Duodenal mucosa (tissue), 2 donors: ENCODE results near the gene SLC12A6.

Experiments
- H3K27ac ChIP-seq: one replicate; pipeline ENCODE4 v1.7.0; 2013; ENCODE audit warnings: low read depth, low read length
- H3K27me3 ChIP-seq, 2 donors: one replicate each; pipeline ENCODE4 v1.7.0; 2013; ENCODE audit warnings: low read length in 2 of 2, control low read depth in 1 of 2; ENCODE audit not compliant: insufficient read depth in 2 of 2, control insufficient read depth in 1 of 2
- H3K36me3 ChIP-seq, 2 donors: one replicate each; pipeline ENCODE4 v1.7.0; 2013; ENCODE audit warnings: low read length in 2 of 2, control low read depth in 1 of 2; ENCODE audit not compliant: insufficient read depth in 2 of 2, control insufficient read depth in 1 of 2
- H3K4me1 ChIP-seq, 2 donors: one replicate each; pipeline ENCODE4 v1.7.0; 2013; ENCODE audit warnings: low read length in 2 of 2, control low read depth in 1 of 2; ENCODE audit not compliant: insufficient read depth in 2 of 2, control insufficient read depth in 1 of 2
- H3K4me3 ChIP-seq, 2 donors: one replicate each; pipeline ENCODE4 v1.7.0; 2013; ENCODE audit warnings: low read length in 2 of 2, low read depth in 1 of 2
- H3K9ac ChIP-seq, 2 donors: one replicate each; pipeline ENCODE4 v1.7.0; 2013; ENCODE audit warnings: low read length in 2 of 2, low read depth in 1 of 2
- H3K9me3 ChIP-seq, 2 donors: one replicate each; pipeline ENCODE4 v1.7.0; 2013; ENCODE audit warnings: low read length in 2 of 2, control low read depth in 1 of 2; ENCODE audit not compliant: control insufficient read depth in 1 of 2

Gene SLC12A6

DNA sequence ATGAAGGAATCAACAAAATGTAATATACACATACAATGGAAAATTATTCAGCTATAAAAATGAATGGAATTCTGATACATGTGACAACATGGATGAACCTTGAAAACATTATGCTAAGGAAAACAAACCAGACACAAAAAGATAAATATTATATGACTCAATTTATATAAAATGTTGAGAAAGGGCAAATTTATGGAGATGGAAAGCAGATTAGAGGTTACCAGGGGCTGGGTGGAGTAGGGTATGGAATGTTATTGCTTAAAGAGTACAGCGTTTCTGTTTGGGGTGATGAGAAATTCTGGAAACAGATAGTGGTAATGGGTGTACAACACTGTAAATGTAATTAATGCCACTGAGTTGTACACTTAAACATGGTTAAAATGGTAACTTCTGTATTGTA lies 61.9 kb downstream of the SLC12A6 start:
- Histone ChIP-seq H3K27me3 (no peaks in the 10 kb centered on the region), H3K4me3 (no peak overlapping the region), H3K9me3 (no peaks in the 10 kb centered on the region), H3K9ac (no peak overlapping the region), H3K27ac (no peak overlapping the region), H3K4me1 (no peaks in the 10 kb centered on the region), H3K36me3 (no peaks in the 10 kb centered on the region)

DNA sequence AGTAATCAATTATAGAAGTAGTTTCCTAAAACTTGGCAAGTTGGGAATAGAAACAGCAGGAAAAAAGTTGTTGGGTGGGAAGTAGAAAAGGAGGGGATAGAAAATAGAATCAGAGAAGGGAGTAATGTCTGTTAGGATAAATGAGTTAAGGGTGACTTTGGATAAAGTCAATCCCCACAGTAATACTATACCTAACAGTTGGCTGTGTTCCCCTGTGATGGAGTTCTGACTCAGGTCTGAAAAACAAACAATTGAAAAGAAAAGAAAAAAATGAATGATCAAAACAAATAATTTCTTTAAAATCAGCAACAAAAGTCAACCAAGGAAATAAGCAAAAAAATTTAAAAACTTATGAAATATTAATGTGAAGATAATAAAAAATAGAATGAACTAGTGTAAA lies 62.4 kb downstream of the SLC12A6 start:
- Histone ChIP-seq H3K9me3 (no peaks in the 10 kb centered on the region), H3K27me3 (no peaks in the 10 kb centered on the region), H3K4me3 (no peak overlapping the region)

DNA sequence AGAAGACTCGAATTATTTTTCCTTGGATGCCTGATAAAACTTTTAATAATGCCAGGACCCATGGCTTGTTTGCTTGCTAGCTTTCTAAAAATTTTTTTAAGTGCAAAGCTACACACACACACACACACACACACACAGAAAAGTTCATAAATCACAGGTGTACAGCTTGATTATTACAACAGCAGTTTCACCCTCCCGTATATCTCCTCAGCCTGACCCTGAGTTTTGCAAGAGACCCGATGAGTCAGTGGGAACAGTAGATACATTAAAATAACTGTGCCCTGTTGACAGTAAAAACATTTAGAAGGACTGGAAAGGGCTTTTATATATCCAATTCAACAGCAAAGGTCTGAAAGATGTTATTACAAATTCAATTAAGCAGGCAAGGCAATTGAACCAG lies 66.1 kb downstream of the SLC12A6 start:
- Histone ChIP-seq H3K27me3 (no peaks in the 10 kb centered on the region), H3K9ac (no peak overlapping the region), H3K27ac (no peak overlapping the region)

More for the DNA sequence above, 62.4 kb downstream of the SLC12A6 start:
- Histone ChIP-seq H3K27ac (no peak overlapping the region), H3K9ac (no peak overlapping the region), H3K36me3 (no peaks in the 10 kb centered on the region), H3K4me1 (no peaks in the 10 kb centered on the region)

DNA sequence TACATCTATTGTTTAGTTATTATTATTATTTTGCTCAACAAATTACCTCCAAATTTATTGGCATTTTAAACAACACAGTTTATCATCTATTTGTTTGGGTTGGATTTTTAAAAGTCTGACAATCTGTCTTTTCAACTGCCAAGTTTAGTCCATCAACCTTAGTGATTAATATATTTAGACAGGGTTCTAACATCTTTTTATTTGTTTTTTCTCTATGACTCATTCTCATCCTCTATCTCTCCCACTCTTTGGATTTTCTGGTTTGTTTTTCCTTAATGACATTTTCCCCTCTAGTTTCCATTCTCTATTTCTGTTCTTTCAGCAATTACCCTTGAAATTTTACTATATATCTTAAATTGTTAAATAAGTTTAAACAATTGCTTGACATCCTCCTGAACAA lies 70.8 kb downstream of the SLC12A6 start:
- H3K9me3 ChIP-seq, result no peaks in the 10 kb centered on the region
- H3K27ac ChIP-seq, result no peak overlapping the region
- H3K4me1 ChIP-seq, result no peaks in the 10 kb centered on the region
- H3K36me3 ChIP-seq, result no peaks in the 10 kb centered on the region
- H3K9ac ChIP-seq, result no peak overlapping the region
- H3K4me3 ChIP-seq, result no peak overlapping the region
- no peaks in the 10 kb centered on the region for H3K27me3 ChIP-seq

More for the DNA sequence above, 66.1 kb downstream of the SLC12A6 start:
- Histone ChIP-seq H3K9me3 (no peaks in the 10 kb centered on the region), H3K4me3 (no peak overlapping the region), H3K36me3 (no peaks in the 10 kb centered on the region), H3K4me1 (no peaks in the 10 kb centered on the region)

DNA sequence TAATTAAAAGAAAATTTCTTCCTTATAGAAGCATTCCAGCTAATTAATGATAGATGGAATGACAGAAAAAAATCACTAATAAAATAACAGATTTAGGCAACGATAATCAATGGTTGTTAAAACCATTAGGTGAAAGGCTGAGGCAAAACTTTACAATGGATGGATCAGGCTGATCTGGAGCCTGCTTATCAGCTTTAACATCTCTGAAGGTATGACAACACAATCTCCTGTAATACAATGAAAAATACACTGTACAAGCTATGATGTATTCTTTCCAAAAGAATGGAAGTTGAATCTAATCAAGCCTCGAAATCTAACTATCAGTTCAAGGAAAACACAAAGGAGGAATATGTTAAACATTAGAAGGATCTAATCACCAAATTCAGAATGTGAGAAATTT lies 73.5 kb downstream of the SLC12A6 start:
- Histone ChIP-seq H3K27me3 (no peaks in the 10 kb centered on the region), H3K4me1 (no peaks in the 10 kb centered on the region), H3K36me3 (no peaks in the 10 kb centered on the region), H3K27ac (no peak overlapping the region), H3K9me3 (no peaks in the 10 kb centered on the region), H3K4me3 (no peak overlapping the region), H3K9ac (no peak overlapping the region)

DNA sequence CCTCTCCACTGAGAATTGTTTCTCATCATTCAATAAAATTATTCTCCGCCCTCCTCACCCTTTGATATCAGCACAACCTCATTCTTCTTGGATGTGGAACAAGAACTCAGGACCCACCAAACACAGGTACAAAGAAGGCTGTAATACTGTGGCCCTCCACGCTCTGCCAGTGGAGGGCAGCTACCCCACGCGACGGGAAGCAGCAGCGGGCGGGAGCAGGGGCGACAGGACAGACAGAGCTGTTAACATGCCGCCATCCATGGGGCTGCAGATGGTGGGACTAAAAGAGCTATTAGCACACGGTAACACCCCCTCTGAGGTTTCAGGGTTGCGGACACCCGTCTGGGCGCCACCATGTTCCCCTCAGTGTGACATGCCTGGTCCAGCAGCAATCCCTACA lies 75.2 kb downstream of the SLC12A6 start:
- no peak overlapping the region for H3K27ac ChIP-seq

DNA sequence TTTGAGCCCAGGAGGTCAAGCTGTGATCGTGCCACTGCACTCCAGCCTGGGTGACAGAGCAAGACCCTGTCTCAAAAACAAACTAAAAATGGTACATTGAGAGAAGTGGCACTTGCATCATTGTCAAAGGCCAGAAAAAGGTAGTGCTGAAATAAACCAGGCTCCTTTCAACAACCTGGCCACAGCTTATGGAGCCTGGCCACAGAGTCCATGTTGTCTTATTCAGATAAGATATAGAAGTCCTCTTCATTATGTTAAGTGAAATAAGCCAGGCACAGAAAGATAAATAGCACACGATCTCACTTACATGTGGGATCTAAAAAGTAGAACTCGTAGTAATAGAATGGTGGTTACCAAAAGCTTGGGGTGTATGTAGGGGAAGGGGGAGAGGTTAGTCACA lies 78.0 kb downstream of the SLC12A6 start:
- Histone ChIP-seq H3K9ac (no peak overlapping the region), H3K4me3 (no peak overlapping the region), H3K36me3 (peaks cover 5 to 31% of the 10 kb centered on the region in 2 donors), H3K9me3 (no peaks in the 10 kb centered on the region), H3K27ac (no peak overlapping the region), H3K27me3 (no peaks in the 10 kb centered on the region), H3K4me1 (no peaks in the 10 kb centered on the region)

More for the DNA sequence above, 75.2 kb downstream of the SLC12A6 start:
- Histone ChIP-seq H3K9me3 (no peaks in the 10 kb centered on the region), H3K36me3 (peaks cover 0 to 10% of the 10 kb centered on the region in 2 donors), H3K9ac (no peak overlapping the region), H3K4me3 (no peak overlapping the region), H3K4me1 (no peaks in the 10 kb centered on the region), H3K27me3 (no peaks in the 10 kb centered on the region)

DNA sequence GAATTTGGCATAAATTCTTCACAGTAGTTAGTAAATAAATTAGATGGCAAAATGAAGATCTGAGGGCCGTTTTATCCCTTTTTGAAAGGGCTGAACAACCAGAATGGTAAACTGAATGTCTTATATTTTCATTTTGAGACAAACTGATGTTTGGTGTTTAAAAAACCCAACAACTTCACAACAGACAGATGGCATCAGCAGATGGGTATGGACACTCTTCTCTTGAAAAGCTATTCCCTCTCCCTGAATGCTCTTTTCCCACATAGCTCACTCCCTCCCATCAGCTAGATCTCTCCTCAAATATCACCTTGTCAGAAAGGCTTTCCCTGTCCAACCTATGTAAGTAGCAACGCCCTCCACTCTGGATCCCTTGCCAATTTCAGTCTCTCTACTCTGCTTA lies 79.4 kb downstream of the SLC12A6 start:
- no peak overlapping the region for H3K9ac ChIP-seq
- H3K4me3 ChIP-seq, result no peak overlapping the region
- H3K27ac ChIP-seq, result no peak overlapping the region
- no peaks in the 10 kb centered on the region for H3K4me1 ChIP-seq
- no peaks in the 10 kb centered on the region for H3K27me3 ChIP-seq
- H3K9me3 ChIP-seq, result no peaks in the 10 kb centered on the region
- H3K36me3 ChIP-seq, result peaks cover 16 to 45% of the 10 kb centered on the region in 2 donors

DNA sequence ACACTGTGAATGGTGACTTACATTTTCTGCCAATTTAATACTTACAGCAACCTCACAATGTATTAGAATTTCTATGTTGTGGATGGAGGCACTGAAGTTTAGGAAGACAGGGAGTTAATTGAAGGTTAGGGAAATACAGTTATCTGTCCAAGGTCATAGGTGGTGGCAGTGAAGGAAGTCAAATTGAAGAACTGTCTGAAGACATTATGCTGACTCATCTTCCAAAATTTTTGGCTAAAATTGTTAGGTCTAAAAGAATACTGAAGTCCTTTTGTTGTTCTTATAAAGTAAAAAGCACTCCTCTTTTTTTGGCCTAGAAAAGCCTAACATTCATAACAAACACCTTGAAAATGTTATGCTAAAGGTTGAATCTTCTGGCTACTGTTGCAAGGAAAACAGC lies 85.0 kb downstream of the SLC12A6 start:
- no peak overlapping the region for H3K4me3 ChIP-seq
- H3K9ac ChIP-seq, result no peak overlapping the region
- peaks cover 37 to 82% of the 10 kb centered on the region in 2 donors for H3K36me3 ChIP-seq
- no peaks in the 10 kb centered on the region for H3K9me3 ChIP-seq
- no peaks in the 10 kb centered on the region for H3K27me3 ChIP-seq
- no peak overlapping the region for H3K27ac ChIP-seq
- no peaks in the 10 kb centered on the region for H3K4me1 ChIP-seq

DNA sequence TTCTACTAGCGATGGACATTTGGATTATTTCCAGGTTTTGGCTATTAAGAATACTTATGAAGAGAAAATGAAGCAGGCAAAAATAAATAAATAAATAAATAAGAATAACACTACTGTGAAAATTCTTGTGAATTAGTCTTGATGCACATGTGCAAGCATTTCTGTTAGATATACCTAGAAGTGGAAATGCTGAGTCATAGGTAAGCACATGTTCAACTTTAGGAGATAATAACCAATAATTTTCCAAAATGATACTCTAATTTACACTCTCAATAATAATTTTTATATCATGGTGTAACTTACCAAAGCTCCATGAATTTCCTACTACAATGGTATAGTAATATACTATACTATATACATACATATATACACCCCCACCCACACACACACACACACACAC lies 89.4 kb downstream of the SLC12A6 start:
- Histone ChIP-seq H3K9ac (no peak overlapping the region), H3K27ac (no peak overlapping the region), H3K4me1 (no peaks in the 10 kb centered on the region), H3K4me3 (no peak overlapping the region), H3K36me3 (peaks cover 29 to 67% of the 10 kb centered on the region in 2 donors), H3K27me3 (no peaks in the 10 kb centered on the region), H3K9me3 (no peaks in the 10 kb centered on the region)
